GM10847 (cell line): ENCODE results near the gene TPH2.

Experiments
- POLR2A ChIP-seq: IDR thresholded peaks from 2 replicates; pipeline ENCODE4 v1.6.1; 2011; ENCODE audit not compliant: insufficient read length; ENCODE audit errors: extremely low read depth

Gene TPH2

DNA sequence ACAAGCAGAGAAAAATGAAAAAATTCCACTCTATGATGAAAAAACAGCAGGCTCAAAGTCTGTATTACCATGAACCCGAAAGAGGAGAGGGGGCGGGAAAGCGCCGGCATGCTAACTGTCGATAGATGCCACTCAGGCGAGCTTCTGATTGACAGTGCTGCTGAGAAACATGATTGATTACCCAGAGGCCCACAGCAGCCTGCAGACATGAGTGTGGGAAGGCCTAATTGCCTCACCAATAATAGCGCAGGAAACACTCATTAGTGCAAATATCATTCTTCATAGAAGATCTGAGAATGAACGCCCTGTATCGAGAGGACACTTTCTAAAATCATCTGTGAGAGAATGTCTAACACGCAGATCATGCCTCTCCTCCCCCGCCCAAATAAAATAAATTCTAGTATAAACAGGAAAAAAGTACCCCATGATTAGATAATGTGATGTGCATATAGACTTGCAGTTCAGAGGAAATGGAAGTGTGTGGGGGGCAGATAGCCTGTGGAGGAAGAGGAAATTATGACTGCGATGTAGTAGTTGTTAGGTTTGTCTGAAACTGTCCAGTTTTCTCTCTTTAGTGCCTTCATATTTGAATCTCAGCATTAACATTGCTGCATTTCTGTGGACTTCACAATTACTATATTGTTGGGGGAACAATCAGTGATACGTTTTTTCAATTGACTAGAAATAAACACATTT, 15.6 kb downstream of the TPH2 start:
- TF ChIP-seq POLR2A = no peak

DNA sequence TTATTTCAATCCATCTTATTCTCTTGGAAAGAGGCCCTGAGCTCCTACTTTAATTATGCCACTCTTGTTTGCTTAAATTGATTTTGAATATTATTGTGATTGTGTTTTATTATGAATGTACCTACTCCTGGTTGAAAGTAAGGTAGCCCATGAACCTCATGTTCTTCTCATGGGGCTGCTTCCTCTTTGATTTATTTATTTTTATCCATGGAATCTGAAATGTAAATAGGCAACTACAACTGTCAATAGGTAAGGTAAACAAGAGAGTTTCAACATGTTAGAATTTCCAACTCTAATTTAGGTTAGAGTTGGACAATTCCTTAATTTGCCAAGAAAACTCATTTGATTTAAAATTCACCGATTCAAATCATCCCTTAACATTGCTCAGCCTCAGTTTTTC, 16.2 kb downstream of the TPH2 start:
- TF ChIP-seq POLR2A = no peak

DNA sequence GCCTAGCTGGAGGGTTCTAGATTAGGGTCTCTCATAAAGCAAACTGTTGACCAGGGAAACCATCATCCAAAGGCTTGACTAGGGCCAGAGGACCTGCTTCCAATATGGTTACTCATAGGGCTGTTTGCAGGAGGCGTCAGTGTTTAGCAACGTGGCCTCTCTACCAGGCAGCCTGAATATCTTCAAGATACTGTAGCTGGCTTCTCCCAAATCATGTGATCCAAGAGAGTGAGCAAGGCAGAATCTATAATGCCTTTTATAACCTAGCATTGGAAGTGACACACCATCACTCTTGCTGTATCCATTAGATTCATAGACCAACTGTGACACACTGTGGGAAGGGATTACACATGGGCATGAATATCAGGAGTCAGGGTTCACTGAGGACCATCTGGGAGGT, 17.3 kb downstream of the TPH2 start:
- no peak for TF ChIP-seq POLR2A

DNA sequence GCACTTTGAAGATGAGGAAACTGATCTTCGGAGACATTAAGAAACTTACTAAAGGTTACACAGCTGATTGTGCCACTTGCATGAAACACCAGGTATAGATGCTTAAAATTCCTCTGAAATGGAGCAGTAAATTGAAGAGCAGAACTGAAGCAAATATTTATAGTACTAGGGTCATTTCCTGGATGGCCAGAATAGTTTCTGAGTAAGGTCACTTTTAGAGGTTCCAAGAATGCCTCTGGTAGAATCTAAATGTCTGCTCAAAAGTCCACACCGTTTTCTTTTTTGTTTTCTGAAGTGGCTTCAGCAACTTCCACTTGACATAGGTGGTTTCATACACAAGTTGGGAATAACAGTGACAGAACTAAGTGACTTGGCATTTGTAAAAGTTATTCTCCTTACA, 19.4 kb downstream of the TPH2 start:
- TF ChIP-seq POLR2A = no peak

DNA sequence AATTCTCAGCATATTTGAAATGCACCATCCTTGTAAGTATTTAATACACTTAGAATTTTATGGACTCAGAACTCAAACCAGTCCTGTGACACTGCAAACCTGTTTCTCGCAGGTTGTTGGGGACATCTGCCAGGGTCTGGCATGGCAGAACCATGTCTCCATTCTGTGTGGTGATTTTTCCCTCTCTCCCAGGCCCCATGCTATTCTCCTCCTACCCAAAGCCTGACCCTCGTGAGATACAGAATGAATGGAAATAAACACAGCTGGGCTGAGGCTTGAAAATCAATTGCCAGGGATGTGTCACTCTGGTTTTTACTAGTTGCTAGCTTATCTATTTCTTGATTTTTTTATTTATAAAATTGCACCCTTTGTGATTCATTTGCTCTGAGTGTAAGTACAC, 19.8 kb downstream of the TPH2 start:
- no peak for TF ChIP-seq POLR2A

DNA sequence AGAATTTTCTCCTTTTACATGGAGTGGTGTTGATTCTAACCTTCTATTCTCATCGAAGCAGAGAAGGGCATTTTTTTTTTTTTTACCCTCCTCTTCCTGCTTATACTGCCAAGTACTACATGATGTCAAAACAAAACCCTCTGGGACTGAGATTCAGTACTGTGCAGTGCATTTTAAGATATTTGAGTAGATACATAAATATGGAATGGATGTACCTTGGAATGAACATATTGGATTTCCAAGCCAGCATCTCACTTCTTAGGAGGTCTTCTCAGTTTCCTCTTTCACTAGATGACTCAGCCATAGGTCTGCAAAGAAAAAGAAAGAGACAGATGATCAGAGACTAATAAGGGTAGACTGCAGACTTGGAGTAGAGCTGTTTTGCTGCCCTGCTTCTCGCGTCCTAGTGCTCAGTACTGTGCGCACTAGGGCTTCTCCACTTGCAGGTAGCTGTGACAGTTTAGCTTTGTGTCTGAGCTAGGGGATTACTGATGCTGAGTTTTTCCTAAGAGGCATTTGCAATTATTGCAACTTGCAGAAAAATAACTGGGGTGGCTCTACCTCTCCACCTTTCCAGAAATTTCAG, 20.4 kb downstream of the TPH2 start:
- no peak for TF ChIP-seq POLR2A

DNA sequence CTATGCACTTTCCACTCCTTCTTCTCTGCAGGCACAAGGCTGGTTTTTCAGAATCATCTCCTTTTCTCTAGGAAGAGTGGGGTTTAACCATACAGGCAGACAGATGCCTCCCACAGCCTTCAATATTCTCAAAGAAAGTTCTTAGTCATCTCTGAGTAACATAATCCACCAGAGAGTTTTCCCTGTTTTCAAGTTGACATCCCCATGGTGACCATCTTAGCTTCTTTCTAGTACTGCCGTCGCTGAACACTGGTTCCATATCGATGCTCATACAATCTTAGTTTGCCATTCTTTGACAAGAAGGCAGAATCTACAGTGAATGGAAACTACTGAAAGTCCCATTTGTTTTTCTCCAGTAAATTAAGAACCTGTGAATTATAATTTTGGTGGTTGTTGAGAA, 28.6 kb downstream of the TPH2 start:
- TF ChIP-seq POLR2A = no peak

DNA sequence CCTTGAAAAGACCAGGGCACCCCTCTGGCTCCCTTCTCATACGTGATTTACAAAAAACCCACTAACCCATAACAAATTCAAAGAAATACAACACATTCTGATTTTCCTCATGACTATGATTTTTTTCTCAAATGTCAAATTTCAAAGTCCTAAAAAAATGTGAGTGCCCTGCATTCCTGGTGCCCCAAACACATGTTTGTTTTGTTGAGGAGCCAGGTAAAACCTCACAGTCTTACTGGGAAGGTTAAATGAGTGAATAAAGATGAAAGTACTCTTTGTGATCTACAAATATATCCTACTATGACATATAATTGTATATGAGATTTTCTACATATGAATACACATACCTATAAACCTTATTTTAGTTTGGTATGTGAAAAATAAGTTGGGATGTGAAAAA, 30.7 kb downstream of the TPH2 start:
- no peak for TF ChIP-seq POLR2A

DNA sequence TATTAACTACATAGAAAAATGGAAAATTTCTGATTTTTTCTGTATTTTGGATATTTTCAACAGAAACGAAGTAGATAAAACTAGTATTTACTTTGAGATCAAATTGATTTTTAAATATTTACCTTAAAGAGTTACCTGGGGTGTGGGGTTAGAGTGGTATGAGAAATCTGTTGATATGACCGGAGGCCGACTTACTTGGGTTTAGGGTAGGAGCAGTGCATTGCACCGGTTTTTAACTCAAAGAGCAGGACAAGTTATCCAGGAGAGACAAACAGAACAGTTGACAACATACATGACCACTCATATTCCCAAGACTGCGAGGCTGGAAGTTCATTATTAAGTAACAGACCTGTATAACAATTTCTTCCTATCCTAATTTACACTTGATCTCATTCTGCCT, 31.4 kb downstream of the TPH2 start:
- TF ChIP-seq POLR2A = no peak

DNA sequence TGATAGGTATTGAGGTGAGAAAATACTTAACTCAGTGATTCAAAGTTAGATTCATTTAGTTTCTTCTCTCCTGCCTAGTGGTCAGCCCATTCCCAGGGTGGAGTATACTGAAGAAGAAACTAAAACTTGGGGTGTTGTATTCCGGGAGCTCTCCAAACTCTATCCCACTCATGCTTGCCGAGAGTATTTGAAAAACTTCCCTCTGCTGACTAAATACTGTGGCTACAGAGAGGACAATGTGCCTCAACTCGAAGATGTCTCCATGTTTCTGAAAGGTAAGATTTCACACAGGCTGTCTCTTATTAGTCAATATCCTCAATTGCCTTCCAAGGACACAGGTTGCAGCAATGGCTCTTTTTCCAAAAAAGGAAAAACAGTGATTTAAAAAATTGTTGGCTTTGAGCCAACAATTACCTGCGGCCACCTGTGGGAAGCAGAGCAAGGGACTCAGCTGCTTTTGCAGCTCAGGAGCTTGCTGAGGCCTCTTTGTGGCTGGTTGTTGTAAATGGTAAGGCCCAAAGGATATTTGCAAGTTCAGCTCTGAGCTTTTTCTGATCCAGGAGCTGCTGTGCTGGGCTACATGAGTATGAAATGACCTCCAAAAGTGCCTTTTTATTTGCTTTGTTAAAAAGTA, 33.9 kb downstream of the TPH2 start:
- no peak for TF ChIP-seq POLR2A

DNA sequence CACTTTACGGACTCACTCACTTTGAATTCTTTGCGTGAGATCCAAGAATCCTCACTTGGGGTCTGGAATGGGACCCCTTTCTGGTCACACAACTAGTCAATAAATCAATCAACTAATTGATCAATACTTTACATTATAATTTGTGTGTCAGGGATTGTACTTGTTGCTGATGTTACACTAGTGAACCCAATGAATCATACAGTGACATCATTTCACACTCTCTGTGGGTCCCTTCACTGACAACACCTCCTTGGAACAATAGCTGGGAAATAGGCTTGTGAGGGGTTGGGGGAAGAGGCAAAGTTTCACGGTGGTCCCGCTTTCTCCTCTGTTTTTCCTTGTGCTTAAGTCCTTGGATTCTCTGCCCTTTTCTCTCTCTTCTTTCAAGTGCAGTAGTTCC, 35.0 kb downstream of the TPH2 start:
- no peak for TF ChIP-seq POLR2A

DNA sequence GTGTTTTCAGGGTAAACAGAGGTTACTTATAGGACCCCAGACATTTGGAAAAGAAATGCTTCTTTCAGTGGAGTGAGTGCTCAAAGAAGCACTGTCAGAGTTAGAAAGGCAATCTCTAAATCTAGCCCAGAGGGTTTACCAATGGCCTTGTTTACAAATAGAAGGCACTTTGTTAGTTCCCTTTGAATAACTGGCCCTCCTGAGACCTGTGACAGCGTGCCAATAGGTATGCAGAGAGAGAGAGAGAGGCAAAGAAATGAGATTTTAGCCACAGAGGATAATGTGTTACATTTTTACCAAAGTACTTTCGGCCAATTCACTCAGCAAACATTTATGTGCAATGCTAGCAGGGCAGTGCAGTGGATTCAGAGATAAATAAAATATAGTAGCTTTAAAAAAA, 41.9 kb downstream of the TPH2 start:
- no peak for TF ChIP-seq POLR2A

DNA sequence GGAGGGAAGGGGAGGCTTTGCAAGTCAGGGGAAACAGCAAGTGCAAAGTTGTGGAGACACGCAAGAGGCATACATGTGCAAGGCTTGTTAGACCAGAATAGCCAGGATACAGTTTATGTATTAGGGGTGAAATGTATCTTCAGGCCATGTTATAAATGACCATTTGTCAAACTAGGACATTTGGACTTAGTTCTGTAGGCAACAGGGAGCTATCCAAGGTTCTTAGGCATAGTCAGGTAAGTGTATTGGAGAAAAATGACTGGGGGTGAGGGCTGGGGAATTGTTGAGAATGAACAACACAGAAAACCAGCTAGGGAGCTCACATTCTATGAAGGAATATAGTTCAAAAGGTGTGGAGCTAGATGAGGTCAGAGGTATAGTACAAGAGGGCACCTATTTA, 42.5 kb downstream of the TPH2 start:
- TF ChIP-seq POLR2A = no peak

DNA sequence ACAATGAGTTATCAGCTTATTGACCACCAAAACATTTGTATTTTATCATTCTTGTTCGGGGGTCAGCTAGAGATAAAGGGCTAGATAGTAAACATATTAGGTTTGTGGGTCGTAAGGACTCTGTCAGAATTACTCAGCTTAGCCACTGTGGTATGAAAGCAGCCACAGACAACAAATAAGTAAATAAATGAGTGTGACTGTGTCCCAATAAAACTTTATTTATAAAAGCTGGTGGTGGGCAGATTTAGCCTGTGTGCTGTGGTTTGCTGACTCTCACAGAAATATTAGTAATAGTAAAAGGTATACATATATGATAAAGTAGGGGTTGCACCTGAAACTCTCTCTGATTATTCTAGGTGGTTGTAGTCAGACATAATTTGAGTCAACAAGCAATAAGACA, 56.1 kb downstream of the TPH2 start:
- TF ChIP-seq POLR2A = no peak

DNA sequence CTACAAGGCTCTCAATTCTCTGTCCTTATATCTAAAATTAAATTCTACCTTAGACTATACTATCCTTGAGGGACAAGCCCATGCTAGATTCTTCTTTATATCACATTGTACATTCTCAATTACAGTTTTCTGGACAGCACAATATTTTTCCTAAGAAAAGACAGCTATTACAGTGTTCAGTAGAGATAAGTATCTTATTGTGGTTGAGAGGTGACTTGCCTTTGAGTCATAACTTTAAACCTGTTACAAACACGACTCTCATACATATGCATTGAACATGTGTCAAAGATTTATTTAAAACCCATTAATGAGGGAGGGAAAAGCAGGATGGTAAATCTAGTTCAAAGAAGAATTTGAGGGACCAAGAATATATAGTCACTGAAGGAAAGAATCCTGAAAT, 61.1 kb downstream of the TPH2 start:
- no peak for TF ChIP-seq POLR2A

DNA sequence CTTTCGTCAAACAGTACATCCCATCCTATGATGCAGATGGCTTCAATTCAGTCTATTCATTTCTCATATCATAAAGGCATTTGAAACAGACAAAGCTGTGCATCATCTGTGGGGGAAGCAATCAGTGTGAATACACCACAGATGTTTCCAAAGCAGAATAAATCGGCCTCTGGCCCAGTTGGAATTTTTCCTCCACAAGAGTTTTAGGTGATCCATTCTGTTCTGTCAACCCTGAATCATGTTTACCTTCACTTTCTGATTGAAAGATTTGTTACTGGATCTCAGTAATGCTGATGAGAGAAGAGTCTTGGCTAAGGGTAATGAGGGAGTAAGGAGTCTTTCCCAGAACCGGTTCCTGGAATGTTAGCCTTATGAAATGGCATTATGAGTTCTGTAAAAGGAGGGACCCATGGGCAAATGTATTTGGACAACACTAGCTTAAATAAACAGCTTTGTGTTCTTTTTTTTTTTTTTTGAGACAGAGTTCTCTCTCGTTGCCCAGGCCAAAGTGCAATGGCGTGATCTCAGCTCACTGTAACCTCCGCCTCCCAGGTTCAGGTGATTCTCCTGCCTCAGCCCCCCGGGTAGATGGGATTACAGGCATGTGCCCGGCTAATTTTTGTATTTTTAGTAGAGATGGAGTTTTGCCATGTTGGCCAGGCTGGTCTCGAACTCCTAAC, 62.5 kb downstream of the TPH2 start:
- no peak for TF ChIP-seq POLR2A
